ENCODE data around the gene CMTM2. TPM values are rescaled to one million over a fixed set of nuclear protein-coding genes. Genes with fewer than 3 reads are reported as not detected.

CMTM2 gene
- total RNA-seq, 1 donor from 2014 or later: not detected

GRCh38 chr16:66617010-66617434, 37.8 kb downstream of the CMTM2 start:
- DNase-seq (ENCODE audit: low read depth) (peak; percentile 35), FAIRE-seq (no peak)
- no peaks in the 10 kb centered on the region for H3K27me3 Mint-ChIP-seq (ENCODE audit: low read depth, unreplicated experiment)
- H3K4me1 Mint-ChIP-seq (ENCODE audit: low read depth, unreplicated experiment): peaks cover 44% of the 10 kb centered on the region
- Histone ChIP-seq H3K4me2 (ENCODE audit: low read length) (peak overlapping the region; percentile 62), H3K27me3 (ENCODE audit: insufficient read depth, low read length) (no peaks in the 10 kb centered on the region), H3K4me3 (ENCODE audit: insufficient read depth, low read depth, low read length) (no peak overlapping the region), H3K36me3 (ENCODE audit: insufficient read depth, low read length) (peaks cover 9% of the 10 kb centered on the region), H3K9ac (ENCODE audit: low read length) (peak overlapping the region; percentile 31), H3K27ac (ENCODE audit: low read depth, low read length) (no peak overlapping the region), H3K4me1 (ENCODE audit: insufficient read depth, low read length) (peaks cover 44% of the 10 kb centered on the region), H2AFZ (ENCODE audit: low read depth, low read length) (no peak overlapping the region), H4K20me1 (ENCODE audit: insufficient read depth, low read length) (peaks cover 8% of the 10 kb centered on the region), H3K79me2 (ENCODE audit: insufficient read depth, low read length) (no peaks in the 10 kb centered on the region), H3K9me3 (ENCODE audit: insufficient read depth, low read depth, low read length) (no peaks in the 10 kb centered on the region)
- peak overlapping the region; percentile 19 for H3K27ac Mint-ChIP-seq (ENCODE audit: unreplicated experiment)
- peaks cover 23% of the 10 kb centered on the region for H3K36me3 Mint-ChIP-seq (ENCODE audit: low read depth, unreplicated experiment)
- H3K4me3 Mint-ChIP-seq (ENCODE audit: unreplicated experiment): no peak overlapping the region
- H3K9me3 Mint-ChIP-seq (ENCODE audit: unreplicated experiment): no peaks in the 10 kb centered on the region
- TF ChIP-seq EZH2 (IDR thresholded peaks at IDR 0.05; ENCODE audit: insufficient read depth, low read length): no peak
- TF ChIP-seq, protein P1, sequence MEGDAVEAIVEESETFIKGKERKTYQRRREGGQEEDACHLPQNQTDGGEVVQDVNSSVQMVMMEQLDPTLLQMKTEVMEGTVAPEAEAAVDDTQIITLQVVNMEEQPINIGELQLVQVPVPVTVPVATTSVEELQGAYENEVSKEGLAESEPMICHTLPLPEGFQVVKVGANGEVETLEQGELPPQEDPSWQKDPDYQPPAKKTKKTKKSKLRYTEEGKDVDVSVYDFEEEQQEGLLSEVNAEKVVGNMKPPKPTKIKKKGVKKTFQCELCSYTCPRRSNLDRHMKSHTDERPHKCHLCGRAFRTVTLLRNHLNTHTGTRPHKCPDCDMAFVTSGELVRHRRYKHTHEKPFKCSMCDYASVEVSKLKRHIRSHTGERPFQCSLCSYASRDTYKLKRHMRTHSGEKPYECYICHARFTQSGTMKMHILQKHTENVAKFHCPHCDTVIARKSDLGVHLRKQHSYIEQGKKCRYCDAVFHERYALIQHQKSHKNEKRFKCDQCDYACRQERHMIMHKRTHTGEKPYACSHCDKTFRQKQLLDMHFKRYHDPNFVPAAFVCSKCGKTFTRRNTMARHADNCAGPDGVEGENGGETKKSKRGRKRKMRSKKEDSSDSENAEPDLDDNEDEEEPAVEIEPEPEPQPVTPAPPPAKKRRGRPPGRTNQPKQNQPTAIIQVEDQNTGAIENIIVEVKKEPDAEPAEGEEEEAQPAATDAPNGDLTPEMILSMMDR (IDR thresholded peaks at IDR 0.05; ENCODE audit: insufficient read depth, low read depth, low read length): no peak

DNA sequence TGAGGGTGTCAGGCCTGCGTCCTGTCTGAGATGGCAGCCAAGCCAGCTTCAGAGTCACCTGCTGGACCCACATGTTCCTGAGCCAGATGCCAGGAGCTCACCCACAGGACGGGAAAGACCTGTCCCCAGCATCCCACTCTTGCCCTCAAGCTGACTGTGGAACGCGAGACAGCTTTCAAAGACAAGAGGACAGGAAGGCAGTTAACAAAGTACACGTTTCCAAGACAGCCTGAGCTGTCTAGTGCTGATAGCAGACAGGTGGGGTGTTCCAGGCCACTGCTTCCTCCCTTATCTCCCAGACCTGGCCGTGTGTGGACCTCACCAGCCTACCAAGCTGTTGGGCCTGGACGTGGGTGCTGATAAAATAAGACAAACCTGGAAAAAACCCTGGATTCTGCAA, 38.5 kb downstream of the CMTM2 start:
- H3K4me2 ChIP-seq (ENCODE audit: low read length): peak overlapping the region; percentile 78
- peaks cover 6% of the 10 kb centered on the region for H3K36me3 ChIP-seq (ENCODE audit: insufficient read depth, low read length)
- no peak overlapping the region for H3K27ac ChIP-seq (ENCODE audit: low read depth, low read length)
- no peaks in the 10 kb centered on the region for H3K9me3 Mint-ChIP-seq (ENCODE audit: unreplicated experiment)
- no peaks in the 10 kb centered on the region for H3K27me3 Mint-ChIP-seq (ENCODE audit: low read depth, unreplicated experiment)
- peaks cover 23% of the 10 kb centered on the region for H3K36me3 Mint-ChIP-seq (ENCODE audit: low read depth, unreplicated experiment)
- no peaks in the 10 kb centered on the region for H3K27me3 ChIP-seq (ENCODE audit: insufficient read depth, low read length)
- no peak overlapping the region for H2AFZ ChIP-seq (ENCODE audit: low read depth, low read length)
- peaks cover 44% of the 10 kb centered on the region for H3K4me1 ChIP-seq (ENCODE audit: insufficient read depth, low read length)
- H3K9me3 ChIP-seq (ENCODE audit: insufficient read depth, low read depth, low read length): no peaks in the 10 kb centered on the region
- no peak for FAIRE-seq
- H3K27ac Mint-ChIP-seq (ENCODE audit: unreplicated experiment): no peak overlapping the region
- no peaks in the 10 kb centered on the region for H3K79me2 ChIP-seq (ENCODE audit: insufficient read depth, low read length)
- no peak overlapping the region for H3K9ac ChIP-seq (ENCODE audit: low read length)
- H3K4me3 ChIP-seq (ENCODE audit: insufficient read depth, low read depth, low read length): no peak overlapping the region
- peaks cover 44% of the 10 kb centered on the region for H3K4me1 Mint-ChIP-seq (ENCODE audit: low read depth, unreplicated experiment)
- no peak overlapping the region for H3K4me3 Mint-ChIP-seq (ENCODE audit: unreplicated experiment)
- H4K20me1 ChIP-seq (ENCODE audit: insufficient read depth, low read length): peaks cover 1% of the 10 kb centered on the region
- no peak for TF ChIP-seq EZH2 (IDR thresholded peaks at IDR 0.05; ENCODE audit: insufficient read depth, low read length)
- TF ChIP-seq, protein P1 (IDR thresholded peaks at IDR 0.05; ENCODE audit: insufficient read depth, low read depth, low read length): no peak
- peak; percentile 18 for DNase-seq (ENCODE audit: low read depth)

- H3K27ac Mint-ChIP-seq (ENCODE audit: unreplicated experiment): peak overlapping the region; percentile 70
- Histone ChIP-seq H4K20me1 (ENCODE audit: insufficient read depth, low read length) (no peaks in the 10 kb centered on the region), H3K79me2 (ENCODE audit: insufficient read depth, low read length) (no peaks in the 10 kb centered on the region), H3K9ac (ENCODE audit: low read length) (peak overlapping the region; percentile 70), H3K27me3 (ENCODE audit: insufficient read depth, low read length) (no peaks in the 10 kb centered on the region), H3K4me3 (ENCODE audit: insufficient read depth, low read depth, low read length) (peak overlapping the region; percentile 21), H3K36me3 (ENCODE audit: insufficient read depth, low read length) (no peaks in the 10 kb centered on the region), H3K27ac (ENCODE audit: low read depth, low read length) (peak overlapping the region; percentile 86), H3K9me3 (ENCODE audit: insufficient read depth, low read depth, low read length) (no peaks in the 10 kb centered on the region), H3K4me1 (ENCODE audit: insufficient read depth, low read length) (peaks cover 44% of the 10 kb centered on the region), H2AFZ (ENCODE audit: low read depth, low read length) (no peak overlapping the region), H3K4me2 (ENCODE audit: low read length) (peak overlapping the region; percentile 78)
- TF ChIP-seq EZH2 (IDR thresholded peaks at IDR 0.05; ENCODE audit: insufficient read depth, low read length): no peak
- TF ChIP-seq, protein P1 (IDR thresholded peaks at IDR 0.05; ENCODE audit: insufficient read depth, low read depth, low read length): no peak
- peaks cover 44% of the 10 kb centered on the region for H3K4me1 Mint-ChIP-seq (ENCODE audit: low read depth, unreplicated experiment)
- H3K27me3 Mint-ChIP-seq (ENCODE audit: low read depth, unreplicated experiment): no peaks in the 10 kb centered on the region
- FAIRE-seq: peak; percentile 99
- H3K36me3 Mint-ChIP-seq (ENCODE audit: low read depth, unreplicated experiment): peaks cover 25% of the 10 kb centered on the region
- no peaks in the 10 kb centered on the region for H3K9me3 Mint-ChIP-seq (ENCODE audit: unreplicated experiment)
- peak; percentile 99 for DNase-seq (ENCODE audit: low read depth)
- H3K4me3 Mint-ChIP-seq (ENCODE audit: unreplicated experiment): peak overlapping the region; percentile 17
These were observed 39.5 kb downstream of the CMTM2 start for GRCh38 chr16:66618588-66619375.
